Medulla oblongata (tissue), 1 donor: ENCODE data around the gene ASIC2.

Experiments used
- DNase-seq: peaks from one replicate; pipeline ENCODE4 v3.0.0-alpha.2; 2015; ENCODE audit errors: extremely low spot score

ASIC2 gene

GRCh38 chr17:33113991-33114370 lies 179.1 kb downstream of the ASIC2 start:
- DNase-seq, result no peak

- DNase-seq, result no peak
These were observed 179.7 kb downstream of the ASIC2 start for GRCh38 chr17:33113276-33113990.

- DNase-seq, result no peak
These were observed 180.3 kb downstream of the ASIC2 start for GRCh38 chr17:33112763-33113162.

GRCh38 chr17:33109336-33110072 lies 183.6 kb downstream of the ASIC2 start:
- no peak for DNase-seq

- DNase-seq, result no peak
These were observed 186.4 kb downstream of the ASIC2 start for GRCh38 chr17:33106525-33107165.

DNA sequence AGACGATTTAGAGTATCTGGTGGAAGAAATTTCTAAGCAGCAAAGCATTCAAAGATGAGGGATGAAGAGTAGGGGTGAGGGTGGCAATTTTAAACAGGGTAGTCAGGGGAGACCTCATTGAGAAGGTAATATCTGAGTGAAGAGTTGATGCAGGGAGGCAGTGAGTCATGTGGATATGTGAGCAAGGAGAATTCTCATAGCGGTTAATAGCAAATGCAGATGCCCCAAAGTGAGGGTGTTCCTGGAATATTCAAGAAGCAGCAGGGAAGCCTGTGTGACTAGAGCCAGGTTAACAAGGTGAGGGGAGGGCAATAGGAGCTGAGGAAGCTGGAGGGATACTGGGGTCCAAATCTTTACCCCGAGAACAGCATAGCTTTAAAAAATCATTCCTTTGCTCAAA lies 187.2 kb downstream of the ASIC2 start:
- no peak for DNase-seq

- DNase-seq, result no peak
These were observed 193.2 kb downstream of the ASIC2 start for GRCh38 chr17:33099906-33100305.

GRCh38 chr17:33099252-33099651 lies 193.8 kb downstream of the ASIC2 start:
- DNase-seq, result no peak

DNA sequence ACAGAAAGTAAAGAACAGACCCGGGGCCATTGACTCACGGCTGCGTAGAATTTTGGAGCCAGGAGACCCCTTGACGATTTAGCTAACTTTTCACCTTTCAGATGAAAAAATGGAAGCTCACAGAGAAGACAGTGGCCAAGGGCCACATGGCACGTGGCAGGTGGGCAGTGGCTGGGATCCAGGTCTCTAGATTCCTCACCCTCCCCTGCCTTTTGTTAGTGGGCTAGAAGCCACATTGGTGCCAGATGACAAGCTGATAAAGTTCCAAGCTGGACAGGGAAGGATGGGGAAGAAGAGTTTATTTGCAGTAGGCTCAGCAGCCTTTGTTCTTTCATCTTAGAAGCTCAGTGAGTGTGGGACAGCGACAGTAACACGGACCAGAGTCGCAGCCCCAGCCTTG lies 195.7 kb downstream of the ASIC2 start:
- DNase-seq, result no peak

DNA sequence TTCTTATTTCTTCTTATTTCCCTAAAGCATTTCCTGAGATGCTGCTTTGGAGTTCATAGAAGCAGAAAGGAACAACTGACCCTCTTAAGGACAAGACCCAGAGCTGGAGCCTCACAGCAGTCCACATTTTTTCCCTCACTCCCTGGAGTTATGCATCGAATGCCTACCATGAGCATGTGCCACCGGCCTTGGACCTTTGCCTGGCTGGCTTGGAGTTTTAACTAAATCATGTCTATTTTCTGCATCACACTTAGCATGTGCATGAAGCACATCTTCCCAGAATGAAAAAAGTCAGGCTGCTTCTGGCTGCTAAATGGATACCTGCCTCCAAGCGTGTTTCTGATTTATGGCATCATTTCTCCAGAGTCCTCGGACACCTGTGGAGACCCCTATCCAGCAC lies 196.9 kb downstream of the ASIC2 start:
- no peak for DNase-seq

DNA sequence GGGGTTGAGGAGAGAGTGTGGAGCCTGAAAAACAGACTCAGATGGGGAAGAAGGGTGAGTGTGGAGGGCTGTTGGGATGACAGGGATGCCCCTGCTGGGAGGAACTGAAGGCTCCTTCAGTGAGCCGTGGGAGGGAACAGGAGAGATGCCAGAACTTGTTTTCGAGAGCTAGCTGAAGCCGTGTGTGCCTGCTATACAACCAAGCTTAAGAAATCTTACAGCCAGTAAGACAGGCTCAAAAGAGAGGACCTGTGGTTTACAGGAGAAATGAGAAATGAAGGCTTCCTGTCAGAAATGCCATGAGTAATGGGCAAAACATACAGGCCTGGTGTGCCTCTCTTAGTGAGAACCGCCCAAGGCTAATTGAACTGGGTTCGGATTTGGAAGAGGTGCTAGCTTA lies 201.8 kb downstream of the ASIC2 start:
- DNase-seq, result no peak

DNA sequence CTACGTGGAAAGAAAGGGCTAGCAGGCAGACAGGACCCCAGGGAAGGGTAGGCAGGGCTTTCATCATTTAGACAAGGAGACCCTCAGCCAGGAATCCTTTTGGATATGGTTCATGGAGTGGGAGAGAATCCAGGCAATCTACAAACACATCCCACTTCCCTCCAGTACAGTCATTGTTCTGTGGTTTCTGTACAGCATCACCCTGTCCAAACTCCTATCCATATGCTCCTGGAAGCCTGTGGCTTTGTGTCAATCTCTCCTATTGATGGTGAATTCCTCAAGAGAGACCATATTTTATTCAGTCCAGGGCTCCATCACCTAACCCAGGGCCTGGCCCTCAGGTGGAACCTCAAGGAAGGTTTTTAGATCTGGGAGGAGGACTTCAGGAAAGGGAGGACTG lies 202.3 kb downstream of the ASIC2 start:
- no peak for DNase-seq

DNA sequence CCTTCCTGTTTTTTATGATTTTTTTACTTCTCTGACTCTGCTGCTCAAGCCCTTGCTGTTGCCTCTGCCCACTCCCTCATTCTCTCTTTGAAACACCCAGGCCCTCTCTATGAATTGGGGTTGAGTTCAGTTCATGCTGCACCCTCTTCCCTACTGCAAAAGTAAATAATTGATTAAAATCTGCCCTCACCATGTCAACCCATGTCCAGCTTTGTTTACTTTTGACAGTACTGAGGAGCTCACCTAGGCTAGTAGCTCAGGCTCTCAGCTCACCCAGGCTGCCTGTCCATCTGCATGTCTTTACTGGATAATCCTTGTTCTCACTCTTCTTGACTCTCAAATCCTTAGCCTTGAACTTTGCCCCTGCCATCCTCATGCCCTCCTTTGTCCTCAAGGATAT lies 206.2 kb downstream of the ASIC2 start:
- no peak for DNase-seq

- no peak for DNase-seq
These were observed 207.1 kb downstream of the ASIC2 start for GRCh38 chr17:33086041-33086440.

DNA sequence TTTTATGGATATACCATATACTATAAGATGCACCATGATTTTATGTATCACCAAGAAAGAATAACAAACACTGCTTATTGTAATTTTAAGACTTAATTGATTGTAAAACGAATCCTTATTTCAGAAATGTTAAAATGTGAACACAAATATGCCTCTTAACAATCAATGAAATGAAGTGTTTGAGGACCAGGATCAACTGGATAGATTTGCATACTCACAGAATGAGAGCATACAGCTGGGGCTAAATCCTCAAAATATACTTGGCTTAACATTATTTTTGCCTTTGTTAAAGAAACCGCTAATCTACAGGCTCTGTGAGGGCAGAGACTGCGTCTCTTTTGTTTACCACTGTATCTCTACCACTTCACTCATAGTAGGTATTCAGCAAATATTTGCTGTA lies 207.8 kb downstream of the ASIC2 start:
- DNase-seq, result no peak

- DNase-seq, result no peak
These were observed 208.3 kb downstream of the ASIC2 start for GRCh38 chr17:33084755-33085154.

DNA sequence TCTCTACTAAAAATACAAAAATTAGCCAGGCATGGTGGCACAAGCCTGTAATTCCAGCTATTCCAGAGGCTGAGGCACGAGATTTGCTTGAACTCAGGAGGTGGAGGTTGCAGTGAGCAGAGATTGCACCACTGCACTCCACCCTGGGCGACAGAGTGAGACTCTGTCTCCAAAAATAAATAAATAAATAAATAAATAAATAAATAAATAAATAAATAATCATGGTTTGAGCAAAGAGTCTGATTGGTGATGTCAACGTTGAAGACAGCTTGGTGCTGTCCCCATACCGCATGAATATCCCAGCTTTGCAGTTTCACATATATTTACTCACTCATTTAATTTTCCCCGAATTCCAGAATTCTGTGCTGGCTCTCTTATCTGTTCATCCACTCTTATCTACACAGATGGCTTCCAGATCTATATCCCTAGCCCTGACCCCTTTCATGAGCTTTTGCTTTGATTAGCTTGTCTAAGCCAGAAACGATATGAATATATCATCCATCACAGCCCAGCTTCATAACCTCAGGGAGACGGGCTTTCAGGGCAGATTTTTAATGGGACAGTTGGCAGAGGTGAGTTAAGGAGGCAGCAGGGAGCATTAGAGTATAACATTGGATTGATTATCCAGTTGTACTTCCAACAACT lies 210.4 kb downstream of the ASIC2 start:
- DNase-seq, result no peak

DNA sequence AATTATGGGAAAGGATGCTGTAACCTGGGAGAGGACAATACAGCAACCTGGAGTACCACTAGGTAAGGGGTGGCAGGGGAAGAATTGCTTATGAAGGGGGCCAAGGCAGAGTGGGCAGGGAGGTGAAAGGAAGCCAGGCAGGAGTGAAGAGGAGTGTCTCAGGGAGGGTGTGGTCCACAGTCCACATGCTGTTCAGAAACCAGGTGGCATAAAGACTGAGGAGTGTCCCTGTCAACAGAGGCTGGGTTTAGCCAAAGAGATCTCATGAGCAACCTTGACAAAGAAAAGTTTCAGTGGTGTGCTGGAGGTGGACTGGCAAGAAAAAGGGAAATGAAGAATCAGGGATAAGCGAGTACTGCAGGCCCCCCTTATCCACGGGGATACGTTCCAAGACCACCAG lies 213.0 kb downstream of the ASIC2 start:
- DNase-seq, result no peak

- no peak for DNase-seq
These were observed 213.9 kb downstream of the ASIC2 start for GRCh38 chr17:33079201-33079600.

DNA sequence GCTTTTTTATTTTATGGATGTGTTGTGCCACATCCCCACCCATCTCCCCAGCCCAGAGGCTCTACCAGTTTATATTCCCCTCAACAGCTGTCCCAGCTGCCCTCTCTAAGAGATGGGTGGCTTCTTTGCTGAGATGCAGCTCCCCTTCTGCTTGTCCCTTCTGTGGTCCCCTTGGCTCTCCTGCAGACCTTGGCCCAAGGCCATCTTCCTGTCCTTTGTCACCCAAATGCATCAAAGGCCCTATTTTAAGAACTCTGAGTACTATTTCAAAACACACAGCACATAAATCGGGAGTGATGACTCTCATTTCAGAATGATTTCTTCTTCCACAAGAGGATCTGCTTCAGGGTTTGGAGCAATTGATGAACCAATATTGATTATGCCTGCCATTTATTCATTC lies 216.1 kb downstream of the ASIC2 start:
- DNase-seq, result no peak

DNA sequence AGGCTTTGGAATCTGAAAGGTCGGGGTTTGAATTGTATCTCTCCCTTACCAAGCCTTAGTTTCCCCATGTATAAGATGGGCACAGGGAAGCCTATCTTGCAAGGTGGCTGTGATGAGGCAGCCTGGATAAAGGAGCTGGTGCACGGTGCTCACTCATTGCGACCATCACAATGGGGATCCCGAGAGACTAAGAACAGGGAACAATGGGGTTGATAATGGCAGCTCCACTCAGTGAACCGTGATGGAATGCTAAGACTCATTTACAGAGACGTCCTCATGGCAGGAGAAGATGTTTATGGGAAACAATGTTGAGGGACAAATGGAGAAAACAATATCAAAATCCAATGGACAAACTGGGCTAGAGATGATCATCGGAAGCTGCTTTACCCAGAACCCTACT lies 219.7 kb downstream of the ASIC2 start:
- DNase-seq, result no peak

DNA sequence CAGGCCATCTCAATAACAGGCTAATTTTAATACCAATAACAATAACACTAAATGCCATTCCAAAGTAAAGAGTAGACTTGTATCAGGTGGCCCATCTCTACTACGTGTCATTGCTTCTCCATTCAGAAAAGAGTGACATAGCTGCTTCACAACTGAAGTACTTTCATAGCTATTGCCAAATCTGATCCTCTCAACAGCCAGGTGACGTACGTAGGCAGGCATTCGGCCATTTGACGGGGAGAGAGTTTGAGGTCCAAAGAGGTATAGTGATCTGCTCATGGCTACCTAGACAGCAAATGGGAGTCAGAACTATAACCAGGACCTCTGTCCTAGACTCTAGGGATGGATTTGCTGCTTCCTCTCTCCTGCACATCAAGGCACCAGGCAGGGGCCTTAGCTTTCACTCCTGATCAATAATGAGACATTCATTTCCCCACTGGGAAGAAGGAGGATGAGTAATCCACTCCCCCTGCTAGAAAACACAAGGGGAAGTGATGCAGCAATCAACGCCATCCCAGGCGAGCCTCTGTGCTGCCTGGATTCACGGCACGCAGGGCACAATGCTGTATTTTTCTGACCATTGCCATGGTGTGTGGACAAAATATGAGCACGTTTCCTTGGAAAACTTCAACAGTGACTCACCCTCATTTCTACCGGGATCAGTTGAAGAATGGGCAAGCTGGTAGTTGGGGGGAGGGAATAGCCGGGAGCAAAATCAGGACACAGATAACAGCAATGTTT lies 220.5 kb downstream of the ASIC2 start:
- no peak for DNase-seq
